Naive B cell (primary cell): ENCODE results near the gene JARID2. TPM values are rescaled to one million over a fixed set of nuclear protein-coding genes. Genes with fewer than 3 reads are reported as not detected.
A peak's percentile ranks its signal among the peaks of the same experiment; 100 is the strongest.

Experiments
- ATAC-seq, 2 donors: fragments of 150-1000 bp; cut with Tn5 transposase; 2 replicates each; pipeline ENCODE4 v1.10.0; 2021; ENCODE audit warnings: low read depth in 2 of 2, mild to moderate bottlenecking in 2 of 2, moderate library complexity in 2 of 2
- DNase-seq: peaks from one replicate; pipeline ENCODE4 v3.0.0; 2022
- H3K27ac Mint-ChIP-seq, 6 donors: one replicate each; pipeline ENCODE4 v1.8.0; 2020 to 2022; ENCODE audit warnings: mild to moderate bottlenecking in 6 of 6, mixed read lengths in 6 of 6, moderate library complexity in 5 of 6, inconsistent platforms in 2 of 6
- H3K27me3 Mint-ChIP-seq, 3 donors: one replicate each; pipeline ENCODE4 v1.8.0; 2021 to 2022; ENCODE audit warnings: mixed read lengths in 3 of 3, mild to moderate bottlenecking in 1 of 3
- H3K36me3 Mint-ChIP-seq, 2 donors: one replicate each; pipeline ENCODE4 v1.8.0; 2020 to 2022; ENCODE audit warnings: mixed read lengths in 2 of 2, inconsistent platforms in 1 of 2, mild to moderate bottlenecking in 1 of 2
- H3K4me1 Mint-ChIP-seq, 3 donors: one replicate each; pipeline ENCODE4 v1.8.0; 2020 to 2022; ENCODE audit warnings: mixed read lengths in 3 of 3, inconsistent platforms in 1 of 3, mild to moderate bottlenecking in 1 of 3, moderate library complexity in 1 of 3
- H3K4me3 Mint-ChIP-seq, 8 donors: one replicate each; pipeline ENCODE4 v1.8.0; 2020 to 2022; ENCODE audit warnings: mild to moderate bottlenecking in 8 of 8, mixed read lengths in 8 of 8, moderate library complexity in 8 of 8, inconsistent platforms in 2 of 8
- H3K9me3 Mint-ChIP-seq, 7 donors: one replicate each; pipeline ENCODE4 v1.8.0; 2020 to 2022; ENCODE audit warnings: mixed read lengths in 7 of 7, mild to moderate bottlenecking in 5 of 7, inconsistent platforms in 2 of 7, moderate library complexity in 1 of 7
- polyA plus RNA-seq, 6 donors: library from polyadenylated mRNA; unstranded; fragments of 300-500 nt; fragmentation: Illumina TruSeq; gene quantifications; one replicate each; pipeline ENCODE4 v1.2.3, GENCODE V29; 2021; ENCODE audit warnings: low read depth in 6 of 6

Gene JARID2
- polyA plus RNA-seq, 6 donors from 2014 or later, result 2.7 to 21.9 (median 16.6) TPM

DNA sequence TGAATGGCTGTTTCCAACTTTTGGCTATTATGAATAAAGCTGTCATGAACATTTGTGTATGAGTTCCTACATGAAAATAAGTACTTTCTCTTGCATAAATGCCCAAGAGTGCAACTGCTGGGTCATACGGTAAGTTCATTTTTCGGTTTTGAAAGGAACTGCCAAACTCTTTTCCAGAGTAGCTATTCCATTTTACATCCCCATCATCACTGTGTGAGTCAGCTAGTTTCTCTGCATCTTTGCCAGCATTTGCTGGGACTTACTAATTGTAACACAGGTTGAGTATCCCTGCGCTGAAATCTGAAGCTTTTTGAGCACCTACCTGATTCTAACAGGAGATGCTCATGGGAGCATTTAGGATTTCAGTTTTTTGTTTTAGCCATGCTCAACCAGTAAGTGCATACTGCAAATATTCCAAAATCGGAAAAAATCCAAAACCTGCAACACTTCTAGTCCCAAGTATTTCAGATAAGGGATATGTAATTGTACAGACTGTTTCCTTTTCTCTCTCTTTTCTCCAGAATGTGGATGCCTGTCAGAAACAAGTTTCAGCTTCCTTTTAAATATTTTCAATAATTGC lies 298.5 kb downstream of the JARID2 start:
- H3K9me3 Mint-ChIP-seq, result peaks cover 0 to 22% (median 16%) of the 10 kb centered on the region in 7 donors
- peaks cover 29 to 39% (median 34%) of the 10 kb centered on the region in 3 donors for H3K4me1 Mint-ChIP-seq
- peak overlapping the region in 4 of 6 donors; percentile 5 to 70 (median 30) for H3K27ac Mint-ChIP-seq
- no peak for ATAC-seq
- no peaks in the 10 kb centered on the region for H3K27me3 Mint-ChIP-seq
- peaks cover 7 to 13% of the 10 kb centered on the region in 2 donors for H3K36me3 Mint-ChIP-seq
- no peak for DNase-seq
- no peak overlapping the region for H3K4me3 Mint-ChIP-seq

GRCh38 chr6:15546591-15546990 lies 300.7 kb downstream of the JARID2 start:
- ATAC-seq (no peak), DNase-seq (no peak)
- Mint-ChIP-seq H3K4me1 (peaks cover 26 to 41% (median 34%) of the 10 kb centered on the region in 3 donors), H3K27me3 (no peaks in the 10 kb centered on the region), H3K27ac (peak overlapping the region in 1 of 6 donors; percentile 20), H3K9me3 (peaks cover 0 to 22% (median 16%) of the 10 kb centered on the region in 7 donors), H3K36me3 (peaks cover 7 to 13% of the 10 kb centered on the region in 2 donors), H3K4me3 (no peak overlapping the region)

DNA sequence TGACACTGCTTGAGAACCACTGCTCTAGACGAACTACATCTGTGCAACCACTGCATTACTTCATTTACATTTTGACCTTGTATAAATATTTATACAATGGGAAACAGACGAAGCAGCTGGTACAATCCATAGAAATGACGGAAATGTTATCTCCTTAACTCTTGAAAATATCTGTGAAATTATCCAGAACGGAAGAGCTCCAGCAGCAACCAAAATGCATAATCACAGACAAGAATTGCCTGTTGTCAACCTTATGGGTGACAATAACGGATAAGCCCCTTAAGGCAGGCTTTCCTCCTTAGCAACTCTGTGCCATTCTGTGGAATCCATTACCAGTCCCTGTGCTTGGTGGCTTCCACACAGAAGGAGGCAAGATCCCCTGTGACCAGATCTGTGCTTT lies 301.5 kb downstream of the JARID2 start:
- no peak overlapping the region for H3K4me3 Mint-ChIP-seq
- ATAC-seq (no peak), DNase-seq (no peak)
- H3K36me3 Mint-ChIP-seq, result peaks cover 7 to 13% of the 10 kb centered on the region in 2 donors
- peak overlapping the region in 1 of 6 donors; percentile 74 for H3K27ac Mint-ChIP-seq
- no peaks in the 10 kb centered on the region for H3K27me3 Mint-ChIP-seq
- peaks cover 0 to 22% (median 16%) of the 10 kb centered on the region in 7 donors for H3K9me3 Mint-ChIP-seq
- H3K4me1 Mint-ChIP-seq, result peaks cover 31 to 48% (median 41%) of the 10 kb centered on the region in 3 donors

DNA sequence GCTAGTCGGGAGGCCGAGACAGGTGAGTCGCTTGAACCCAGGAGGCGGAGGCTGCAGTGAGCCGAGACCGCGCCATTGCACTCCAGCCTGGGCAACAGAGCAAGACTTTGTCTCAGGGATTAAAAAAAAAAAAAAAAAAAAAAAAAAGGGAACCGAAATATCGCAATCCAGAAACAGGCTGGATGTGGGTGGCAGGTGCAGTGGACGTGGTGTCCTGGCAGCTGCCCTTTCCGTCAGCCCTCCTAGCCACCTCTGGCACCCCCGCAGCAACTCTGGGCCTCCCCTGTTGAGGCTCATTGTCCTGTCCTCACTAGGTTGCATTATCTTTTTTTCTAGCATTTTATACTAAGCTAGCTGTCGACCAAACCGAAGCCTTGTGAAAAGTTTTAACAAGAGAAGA lies 303.5 kb downstream of the JARID2 start:
- H3K4me3 Mint-ChIP-seq, result peak overlapping the region in 1 of 8 donors; percentile 44
- DNase-seq (no peak), ATAC-seq (peak in 1 of 2 donors; percentile 26)
- H3K27me3 Mint-ChIP-seq, result no peaks in the 10 kb centered on the region
- H3K27ac Mint-ChIP-seq, result peak overlapping the region in 1 of 6 donors; percentile 93
- H3K4me1 Mint-ChIP-seq, result peaks cover 42 to 57% (median 47%) of the 10 kb centered on the region in 3 donors
- H3K36me3 Mint-ChIP-seq, result peaks cover 0 to 1% of the 10 kb centered on the region in 2 donors
- H3K9me3 Mint-ChIP-seq, result peaks cover 0 to 10% (median 4%) of the 10 kb centered on the region in 7 donors

- Mint-ChIP-seq H3K36me3 (no peaks in the 10 kb centered on the region), H3K4me3 (peak overlapping the region in 7 of 8 donors; percentile 38 to 84 (median 71))
These were observed 304.8 kb downstream of the JARID2 start for GRCh38 chr6:15550546-15551123.

GRCh38 chr6:15551262-15551661 lies 305.4 kb downstream of the JARID2 start:
- Mint-ChIP-seq H3K27ac (peak overlapping the region; percentile 43 to 95 (median 88)), H3K4me3 (peak overlapping the region in 7 of 8 donors; percentile 44 to 84 (median 72)), H3K36me3 (no peaks in the 10 kb centered on the region), H3K4me1 (peaks cover 49 to 70% (median 59%) of the 10 kb centered on the region in 3 donors), H3K9me3 (no peaks in the 10 kb centered on the region), H3K27me3 (no peaks in the 10 kb centered on the region)
- DNase-seq (no peak), ATAC-seq (peak; percentile 27 to 35)

More at GRCh38 chr6:15550546-15551123, 304.8 kb downstream of the JARID2 start:
- DNase-seq (no peak), ATAC-seq (no peak)
- Mint-ChIP-seq H3K9me3 (no peaks in the 10 kb centered on the region), H3K27me3 (no peaks in the 10 kb centered on the region), H3K27ac (peak overlapping the region in 4 of 6 donors; percentile 87 to 94 (median 89)), H3K4me1 (peaks cover 49 to 68% (median 59%) of the 10 kb centered on the region in 3 donors)

DNA sequence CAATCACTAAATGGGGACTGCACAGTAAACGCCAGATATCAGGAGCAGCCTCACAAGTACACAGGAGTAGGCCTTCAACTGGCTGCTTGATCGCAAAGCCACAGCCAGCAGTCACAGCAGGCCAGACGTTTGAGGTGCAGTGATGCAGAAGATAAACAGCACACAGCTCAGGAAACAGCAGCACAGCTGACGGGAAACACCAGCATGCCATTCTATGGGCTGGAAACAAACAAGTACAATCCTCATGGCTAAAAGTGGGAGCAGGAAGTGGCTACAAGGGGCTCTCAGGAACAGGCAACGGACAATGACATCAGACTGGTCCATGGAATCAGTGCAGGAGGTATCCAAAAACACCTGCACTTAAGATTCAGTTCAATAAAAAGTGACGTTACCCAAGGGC lies 305.9 kb downstream of the JARID2 start:
- peak overlapping the region; percentile 75 to 95 (median 89) for H3K27ac Mint-ChIP-seq
- H3K4me1 Mint-ChIP-seq, result peaks cover 52 to 74% (median 64%) of the 10 kb centered on the region in 3 donors
- peak overlapping the region in 6 of 8 donors; percentile 44 to 84 (median 71) for H3K4me3 Mint-ChIP-seq
- ATAC-seq, result peak; percentile 93 to 94
- peak; percentile 28 for DNase-seq
- H3K27me3 Mint-ChIP-seq, result no peaks in the 10 kb centered on the region
- H3K36me3 Mint-ChIP-seq, result no peaks in the 10 kb centered on the region
- no peaks in the 10 kb centered on the region for H3K9me3 Mint-ChIP-seq

DNA sequence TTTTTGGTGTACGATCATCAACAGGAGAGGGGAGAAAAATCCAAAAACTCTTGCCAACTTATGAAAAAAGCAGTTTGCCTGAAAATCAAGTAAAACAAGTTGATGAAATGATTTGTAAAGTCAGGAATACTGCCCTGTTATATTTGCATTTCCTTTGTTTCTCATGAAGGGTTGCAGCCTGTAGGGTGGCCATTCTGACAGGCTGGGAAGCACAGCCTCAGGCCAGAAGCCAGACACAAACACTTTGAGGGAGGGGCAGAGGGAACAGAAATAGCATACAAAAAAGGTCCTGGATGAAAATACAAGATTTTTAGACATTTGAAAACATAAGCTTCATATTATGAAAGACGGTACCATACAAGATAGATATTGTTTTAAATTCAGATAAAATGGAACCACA lies 307.2 kb downstream of the JARID2 start:
- no peak for DNase-seq
- peaks cover 54 to 76% (median 69%) of the 10 kb centered on the region in 3 donors for H3K4me1 Mint-ChIP-seq
- peak overlapping the region; percentile 22 to 96 (median 87) for H3K27ac Mint-ChIP-seq
- H3K9me3 Mint-ChIP-seq, result no peaks in the 10 kb centered on the region
- H3K27me3 Mint-ChIP-seq, result no peaks in the 10 kb centered on the region
- no peak for ATAC-seq
- H3K36me3 Mint-ChIP-seq, result no peaks in the 10 kb centered on the region
- peak overlapping the region in 1 of 8 donors; percentile 3 for H3K4me3 Mint-ChIP-seq

DNA sequence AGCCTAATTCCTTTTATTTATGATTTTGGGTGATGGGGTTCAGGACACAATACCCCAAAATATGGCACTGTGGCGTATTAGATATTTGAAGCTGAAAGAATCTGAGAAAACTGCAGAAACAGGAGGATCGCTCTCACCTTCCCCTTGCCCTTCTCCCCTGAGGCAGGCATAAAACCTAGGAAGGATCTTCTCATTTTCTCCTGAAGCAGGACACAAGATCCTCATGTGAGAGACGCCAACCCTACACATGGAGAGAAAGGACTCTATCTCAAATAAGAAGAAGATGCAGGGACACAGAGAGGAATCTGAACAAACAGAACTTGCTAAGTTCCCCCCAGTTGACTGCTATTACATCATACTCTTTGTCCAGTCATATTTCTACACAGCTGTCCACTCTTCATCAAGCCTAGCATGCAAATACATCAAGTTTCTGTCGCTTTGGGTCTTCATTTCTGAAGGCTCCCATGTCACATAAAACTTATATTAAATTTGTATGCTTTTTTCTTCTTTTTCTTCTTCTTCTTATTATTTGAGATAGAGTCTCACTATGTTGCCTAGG lies 307.9 kb downstream of the JARID2 start:
- no peaks in the 10 kb centered on the region for H3K27me3 Mint-ChIP-seq
- H3K4me3 Mint-ChIP-seq, result peak overlapping the region in 1 of 8 donors; percentile 21
- H3K9me3 Mint-ChIP-seq, result no peaks in the 10 kb centered on the region
- H3K36me3 Mint-ChIP-seq, result no peaks in the 10 kb centered on the region
- H3K27ac Mint-ChIP-seq, result peak overlapping the region; percentile 81 to 94 (median 89)
- peaks cover 50 to 72% (median 64%) of the 10 kb centered on the region in 3 donors for H3K4me1 Mint-ChIP-seq
- no peak for ATAC-seq
- no peak for DNase-seq

DNA sequence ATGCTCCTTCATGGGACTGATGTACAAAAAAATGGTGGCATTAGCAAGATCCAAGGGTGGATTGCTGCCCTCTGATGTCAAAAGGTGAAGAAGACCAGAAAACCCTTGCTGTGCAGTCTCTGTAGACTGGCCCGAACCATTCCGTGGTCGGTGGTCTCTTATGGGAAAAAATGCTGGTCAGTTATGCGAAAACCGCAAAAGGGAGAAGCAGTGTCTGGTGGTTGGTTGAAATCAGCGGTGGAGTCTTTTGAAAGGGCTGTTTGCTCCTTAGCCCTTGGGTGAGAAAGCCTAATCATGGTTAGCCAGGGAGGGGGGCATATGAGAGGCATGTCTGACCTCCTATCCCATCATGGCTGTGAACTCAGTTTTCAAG lies 308.8 kb downstream of the JARID2 start:
- no peaks in the 10 kb centered on the region for H3K27me3 Mint-ChIP-seq
- H3K4me1 Mint-ChIP-seq, result peaks cover 54 to 67% (median 63%) of the 10 kb centered on the region in 3 donors
- ATAC-seq (no peak), DNase-seq (no peak)
- peak overlapping the region; percentile 2 to 94 (median 85) for H3K27ac Mint-ChIP-seq
- no peaks in the 10 kb centered on the region for H3K36me3 Mint-ChIP-seq
- no peak overlapping the region for H3K4me3 Mint-ChIP-seq
- H3K9me3 Mint-ChIP-seq, result no peaks in the 10 kb centered on the region

DNA sequence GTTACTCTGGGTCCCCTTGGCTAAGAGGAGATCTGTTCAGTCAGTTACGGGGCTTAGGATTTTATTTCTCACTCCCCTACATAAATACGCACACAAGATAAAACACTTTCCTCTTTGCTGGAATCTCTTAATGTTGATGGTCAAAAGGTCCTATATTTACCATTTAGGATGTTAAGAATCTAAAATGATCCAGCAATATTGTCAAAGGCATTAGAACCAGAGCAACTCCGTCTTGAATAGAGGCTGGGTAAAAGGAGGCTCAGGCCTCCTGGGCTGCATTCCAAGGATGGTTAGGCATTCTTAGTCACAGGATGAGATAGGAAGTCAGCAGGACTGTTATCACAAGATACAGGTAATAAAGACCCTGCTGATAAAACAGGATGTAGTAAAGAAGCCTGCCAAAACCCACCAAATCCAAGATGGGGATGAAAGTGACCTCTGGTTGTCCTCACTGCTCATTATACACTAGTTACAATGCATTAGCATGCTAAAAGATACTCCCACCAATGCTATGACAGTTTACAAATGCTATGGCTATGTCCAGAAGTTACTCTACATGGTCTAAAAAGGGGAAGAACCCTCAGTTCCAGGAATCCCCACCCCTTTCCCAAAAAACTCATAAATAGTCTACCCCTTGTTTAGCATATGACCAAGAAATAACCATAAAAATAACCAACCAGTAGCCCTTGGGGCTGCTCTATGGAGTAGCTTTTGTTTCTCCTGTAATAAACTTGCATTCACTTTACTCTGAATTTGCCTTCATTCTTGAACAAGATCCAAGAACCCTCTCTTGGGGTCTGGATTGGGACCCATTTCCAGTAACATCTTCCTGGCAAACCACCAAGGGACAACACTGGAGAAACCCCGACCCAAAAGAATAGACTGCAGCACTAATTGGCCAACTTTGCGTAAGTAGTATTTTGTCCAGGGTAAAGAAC lies 309.5 kb downstream of the JARID2 start:
- DNase-seq (no peak), ATAC-seq (no peak)
- no peak overlapping the region for H3K4me3 Mint-ChIP-seq
- no peaks in the 10 kb centered on the region for H3K36me3 Mint-ChIP-seq
- no peaks in the 10 kb centered on the region for H3K27me3 Mint-ChIP-seq
- H3K9me3 Mint-ChIP-seq, result no peaks in the 10 kb centered on the region
- H3K27ac Mint-ChIP-seq, result peak overlapping the region; percentile 0 to 91 (median 62)
- peaks cover 54 to 66% (median 62%) of the 10 kb centered on the region in 3 donors for H3K4me1 Mint-ChIP-seq

DNA sequence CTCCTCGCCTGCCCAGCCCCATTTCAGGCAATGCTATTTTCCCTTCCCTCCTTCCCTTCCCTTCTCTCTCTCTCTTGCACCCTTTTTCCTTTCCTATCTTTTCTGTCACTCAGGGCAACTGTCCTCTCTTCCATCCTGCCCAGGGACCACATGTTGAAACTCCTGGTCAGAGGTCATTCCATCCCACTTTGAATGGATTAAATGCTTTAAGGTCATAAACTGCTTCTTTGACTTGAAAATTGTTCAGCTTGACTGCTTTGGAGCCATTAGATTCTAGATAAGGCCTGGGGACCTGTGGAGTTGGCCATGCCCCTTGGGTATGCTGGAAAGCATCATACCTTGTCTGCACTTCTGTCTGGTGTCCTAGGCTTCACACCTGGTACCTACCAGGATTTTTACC lies 310.8 kb downstream of the JARID2 start:
- no peaks in the 10 kb centered on the region for H3K27me3 Mint-ChIP-seq
- peak overlapping the region; percentile 41 to 86 (median 62) for H3K27ac Mint-ChIP-seq
- peaks cover 49 to 62% (median 60%) of the 10 kb centered on the region in 3 donors for H3K4me1 Mint-ChIP-seq
- no peaks in the 10 kb centered on the region for H3K36me3 Mint-ChIP-seq
- DNase-seq, result no peak
- no peaks in the 10 kb centered on the region for H3K9me3 Mint-ChIP-seq
- H3K4me3 Mint-ChIP-seq, result no peak overlapping the region
- no peak for ATAC-seq

- Mint-ChIP-seq H3K4me1 (peaks cover 45 to 59% (median 57%) of the 10 kb centered on the region in 3 donors), H3K9me3 (no peaks in the 10 kb centered on the region), H3K36me3 (no peaks in the 10 kb centered on the region), H3K4me3 (no peak overlapping the region), H3K27ac (peak overlapping the region in 5 of 6 donors; percentile 41 to 86 (median 65)), H3K27me3 (no peaks in the 10 kb centered on the region)
- DNase-seq (no peak), ATAC-seq (no peak)
These were observed 311.3 kb downstream of the JARID2 start for GRCh38 chr6:15557174-15557573.
